SK-N-SH (cell line): ENCODE results near the gene TWNK. TPM values are rescaled to one million over a fixed set of nuclear protein-coding genes. Genes with fewer than 3 reads are reported as not detected.

Source experiments
- CTCF ChIA-PET: fragments of 300-600, 350-600 bp; formaldehyde crosslinking; extraction: SDS; loops from one replicate; lab custom pipeline; 2021; lab: Yijun Ruan, JAX
- POLR2A ChIA-PET: fragments of 350-600 bp; sonication (Branson Sonifier 250); formaldehyde crosslinking; extraction: SDS; loops from one replicate; lab custom pipeline; 2020; ENCODE audit warnings: antibody characterized with exemption, inconsistent platforms; lab: Yijun Ruan, JAX
- DNase-seq: peaks from one replicate; pipeline ENCODE4 v3.0.0; 2012
- H2AFZ ChIP-seq: fragments of 200-600 bp; sonication (generic); 2 replicates; pipeline ENCODE4 v1.8.1; 2016; ENCODE audit warnings: antibody characterized with exemption, mild to moderate bottlenecking, low read depth
- H3F3A ChIP-seq: fragments of 200-600 bp; sonication (generic); replicated peaks from 2 replicates; pipeline ENCODE3; 2016; ENCODE audit warnings: antibody characterized with exemption, mild to moderate bottlenecking; ENCODE audit not compliant: insufficient read depth
- H3K27ac ChIP-seq, 2 experiments: fragments of 200-500 bp in 1 of 2; fragments of 200-600 bp in 1 of 2; sonication (Bioruptor generic) in 1 of 2; sonication (generic), shearing (Covaris generic) in 1 of 2; 2 replicates each; pipeline versions ENCODE4 v1.5.1 to v1.6.1; 2014 to 2016; ENCODE audit warnings: low read depth in 2 of 2, inconsistent platforms in 1 of 2, low read length in 1 of 2, mild to moderate bottlenecking in 1 of 2, mixed read lengths in 1 of 2
- H3K27me3 ChIP-seq: fragments of 200-600 bp; sonication (generic), shearing (Covaris generic); 2 replicates; pipeline ENCODE4 v1.6.1; 2016; ENCODE audit warnings: mixed run types; ENCODE audit not compliant: insufficient read depth
- H3K36me3 ChIP-seq, 2 experiments: fragments of 200-500 bp in 1 of 2; fragments of 200-600 bp in 1 of 2; sonication (Bioruptor generic) in 1 of 2; sonication (generic) in 1 of 2; replicated peaks in 1 of 2; 2 replicates each; pipeline versions ENCODE3 to v1.5.1; 2014 to 2016; ENCODE audit warnings: low read length in 1 of 2, mild to moderate bottlenecking in 1 of 2; ENCODE audit not compliant: insufficient read depth in 2 of 2, control insufficient read depth in 1 of 2
- H3K4me1 ChIP-seq, 2 experiments: fragments of 200-500 bp in 1 of 2; fragments of 200-600 bp in 1 of 2; sonication (Bioruptor generic) in 1 of 2; sonication (generic), shearing (Covaris generic) in 1 of 2; 2 replicates each; pipeline versions ENCODE4 v1.5.1 to v1.6.1; 2014 to 2016; ENCODE audit warnings: low read depth in 1 of 2, low read length in 1 of 2, mixed run types in 1 of 2; ENCODE audit not compliant: insufficient read depth in 2 of 2, control insufficient read depth in 1 of 2
- H3K4me2 ChIP-seq: fragments of 200-600 bp; sonication (generic), shearing (Covaris generic); 2 replicates; pipeline ENCODE4 v1.6.1; 2017; ENCODE audit warnings: mixed run types
- H3K4me3 ChIP-seq, 2 experiments: fragments of 200-500 bp in 1 of 2; fragments of 200-600 bp in 1 of 2; sonication (Bioruptor generic) in 1 of 2; sonication (generic), shearing (Covaris generic) in 1 of 2; 2 replicates each; pipeline versions ENCODE4 v1.5.1 to v1.8.1; 2014 to 2016; ENCODE audit warnings: low read depth in 2 of 2, inconsistent platforms in 1 of 2, low read length in 1 of 2, mild to moderate bottlenecking in 1 of 2, mixed read lengths in 1 of 2, moderate library complexity in 1 of 2
- H3K79me2 ChIP-seq: fragments of 200-600 bp; sonication (generic); 2 replicates; pipeline ENCODE4 v1.8.1; 2017; ENCODE audit warnings: mild to moderate bottlenecking; ENCODE audit not compliant: insufficient read depth
- H3K9ac ChIP-seq: fragments of 200-600 bp; sonication (generic); 2 replicates; pipeline ENCODE4 v1.6.1; 2017; ENCODE audit warnings: mixed run types
- H3K9me2 ChIP-seq: fragments of 200-600 bp; sonication (generic); 2 replicates; pipeline ENCODE4 v1.6.1; 2017; ENCODE audit warnings: mixed run types
- H3K9me3 ChIP-seq: fragments of 200-600 bp; sonication (generic); 2 replicates; pipeline ENCODE4 v1.6.1; 2017; ENCODE audit warnings: mixed run types, mild to moderate bottlenecking, moderate library complexity
- H4K20me1 ChIP-seq: fragments of 200-600 bp; sonication (generic); 2 replicates; pipeline ENCODE4 v1.6.1; 2017; ENCODE audit warnings: mild to moderate bottlenecking, mixed run types; ENCODE audit not compliant: insufficient read depth
- CHD2 ChIP-seq: fragments of 150-350 bp; IDR thresholded peaks from 2 replicates; pipeline ENCODE4 v1.6.1; 2018; ENCODE audit warnings: low read length; ENCODE audit not compliant: partially characterized antibody
- CTCF ChIP-seq: fragments of 200-600 bp; sonication (generic); IDR thresholded peaks from 2 replicates; pipeline ENCODE4 v1.6.1; 2017; ENCODE audit warnings: antibody characterized with exemption, mild to moderate bottlenecking, moderate library complexity
- ELF1 ChIP-seq: IDR thresholded peaks from 2 replicates; pipeline ENCODE4 v1.4.0; 2012
- EP300 ChIP-seq, 2 experiments: IDR thresholded peaks; 2 replicates each; pipeline versions ENCODE4 v1.4.0 to v1.6.1; 2012; ENCODE audit warnings: borderline replicate concordance in 1 of 2, low read depth in 1 of 2, low read length in 1 of 2
- EZH2phosphoT487 ChIP-seq: fragments of 200-600 bp; sonication (generic); IDR thresholded peaks from 2 replicates; pipeline ENCODE4 v1.6.1; 2017; ENCODE audit warnings: low read depth, mixed run types, mild to moderate bottlenecking, antibody characterized with exemption, moderate library complexity, borderline replicate concordance
- FOSL2 ChIP-seq: IDR thresholded peaks from 2 replicates; pipeline ENCODE4 v1.4.0; 2012; ENCODE audit warnings: low read depth, mild to moderate bottlenecking, moderate library complexity, borderline replicate concordance
- FOXM1 ChIP-seq: IDR thresholded peaks from 2 replicates; pipeline ENCODE4 v1.4.0; 2012; ENCODE audit warnings: low read depth, mild to moderate bottlenecking
- IRF3 ChIP-seq: fragments of 150-350 bp; IDR thresholded peaks from 2 replicates; pipeline ENCODE4 v1.6.1; 2016; ENCODE audit warnings: mild to moderate bottlenecking, low read depth, low read length
- MAX ChIP-seq: IDR thresholded peaks from 2 replicates; pipeline ENCODE4 v1.4.0; 2012; ENCODE audit warnings: low read depth
- MEF2A ChIP-seq: IDR thresholded peaks from 2 replicates; pipeline ENCODE4 v1.4.0; 2012; ENCODE audit warnings: low read depth, borderline replicate concordance
- NFIC ChIP-seq: IDR thresholded peaks from 2 replicates; pipeline ENCODE4 v1.4.0; 2012; ENCODE audit warnings: borderline replicate concordance
- NRF1 ChIP-seq: IDR thresholded peaks from 2 replicates; pipeline ENCODE4 v1.6.1; 2012; ENCODE audit warnings: low read depth, mild to moderate bottlenecking, low read length
- RAD21 ChIP-seq: IDR thresholded peaks from 2 replicates; pipeline ENCODE4 v1.6.1; 2012; ENCODE audit warnings: mild to moderate bottlenecking, low read length
- RCOR1 ChIP-seq: fragments of 150-350 bp; IDR thresholded peaks from 2 replicates; pipeline ENCODE4 v1.6.1; 2017; ENCODE audit warnings: antibody characterized with exemption, low read length
- RFX5 ChIP-seq: IDR thresholded peaks from 2 replicates; pipeline ENCODE4 v1.6.1; 2012; ENCODE audit warnings: mild to moderate bottlenecking, improper control_type of control experiment, low read length
- RXRA ChIP-seq: IDR thresholded peaks from 2 replicates; pipeline ENCODE4 v1.4.0; 2012; ENCODE audit warnings: low read depth, mild to moderate bottlenecking, borderline replicate concordance
- SIN3A ChIP-seq: IDR thresholded peaks from 2 replicates; pipeline ENCODE4 v1.6.1; 2012; ENCODE audit warnings: low read depth, mild to moderate bottlenecking, low read length, moderate library complexity, borderline replicate concordance
- SMC3 ChIP-seq: IDR thresholded peaks from 2 replicates; pipeline ENCODE4 v1.6.1; 2012; ENCODE audit warnings: low read depth, low read length, improper control_type of control experiment
- USF1 ChIP-seq: IDR thresholded peaks from 2 replicates; pipeline ENCODE4 v1.4.0; 2012; ENCODE audit warnings: low read depth, borderline replicate concordance
- USF2 ChIP-seq: fragments of 150-350 bp; IDR thresholded peaks from 2 replicates; pipeline ENCODE4 v1.6.1; 2017; ENCODE audit warnings: antibody characterized with exemption, low read length, low read depth, borderline replicate concordance
- YY1 ChIP-seq: IDR thresholded peaks from 2 replicates; pipeline ENCODE4 v1.4.0; 2012; ENCODE audit warnings: low read depth, mild to moderate bottlenecking
- WGBS: methylation state at CpG from one replicate; pipeline ENCODE4 v1.1.6; 2017; ENCODE audit warnings: low lambda C conversion rate; 5-methylcytosine and 5-hydroxymethylcytosine counted together
- polyA plus RNA-seq, 3 experiments: library from polyadenylated mRNA; depleted of rRNA; stranded (reverse); fragments of >200 nt; gene quantifications; 2 replicates each; pipeline ENCODE4 v1.2.3, GENCODE V29; 2012

The TWNK gene
- polyA plus RNA-seq, 1 of the 3 experiments (the other 2 are of a cell fraction), result 16.4 TPM

GRCh38 chr10:101006593-101007098 lies 19.3 kb downstream of the TWNK start:
- H3K9me2 ChIP-seq, result no peaks in the 10 kb centered on the region
- H3K79me2 ChIP-seq, result peaks cover 30% of the 10 kb centered on the region
- no peaks in the 10 kb centered on the region for H3K9me3 ChIP-seq
- DNase-seq, result peak; percentile 51
- ChIA-PET CTCF (interaction anchor here (0.9 to 24.5 kb wide), 4 partner anchors 7 to 24 kb away, joined by 3 to 443 read pairs (median 74); partner anchors contain the start of gene LZTS2), POLR2A (interaction anchor here (0.6 to 1.0 kb wide), 3 partner anchors 15 to 486 kb away, joined by 3 read pairs; no protein-coding TSS in a partner anchor)
- 95% methylated on average over 23 of the region's 33 CpGs for WGBS
- no peaks in the 10 kb centered on the region for H3K27me3 ChIP-seq
- peaks cover 38 to 48% of the 10 kb centered on the region in 2 experiments for H3K36me3 ChIP-seq
- H4K20me1 ChIP-seq, result peaks cover 34% of the 10 kb centered on the region
- peaks cover 11% of the 10 kb centered on the region for H3F3A ChIP-seq
- no peak overlapping the region for H3K4me2 ChIP-seq
- TF ChIP-seq RCOR1 (no peak), CHD2 (peak; percentile 39), MEF2A (no peak), RAD21 (no peak), NRF1 (no peak)
- H3K4me1 ChIP-seq, result peaks cover 11 to 26% of the 10 kb centered on the region in 2 experiments; a peak in 3 of 4 replicates
- H2AFZ ChIP-seq, result no peak overlapping the region
- H3K4me3 ChIP-seq, result no peak overlapping the region
- peak overlapping the region in 1 of 2 experiments; percentile 61; a peak in 2 of 4 replicates for H3K27ac ChIP-seq
- no peak overlapping the region for H3K9ac ChIP-seq

GRCh38 chr10:101007099-101007711 lies 19.9 kb downstream of the TWNK start:
- Histone ChIP-seq H3K4me1 (peaks cover 6 to 26% of the 10 kb centered on the region in 2 experiments; a peak in 3 of 4 replicates), H4K20me1 (peaks cover 29% of the 10 kb centered on the region), H3K4me2 (no peak overlapping the region), H3K4me3 (no peak overlapping the region), H3K9me3 (no peaks in the 10 kb centered on the region), H3K79me2 (peaks cover 24% of the 10 kb centered on the region), H3F3A (peaks cover 16% of the 10 kb centered on the region), H2AFZ (no peak overlapping the region), H3K9me2 (no peaks in the 10 kb centered on the region), H3K27ac (peak overlapping the region in 1 of 2 experiments; percentile 61; a peak in 2 of 4 replicates), H3K27me3 (no peaks in the 10 kb centered on the region), H3K36me3 (peaks cover 37 to 48% of the 10 kb centered on the region in 2 experiments), H3K9ac (no peak overlapping the region)
- POLR2A ChIA-PET, result interaction anchor here (0.6 to 1.0 kb wide), 3 partner anchors 15 to 486 kb away, joined by 3 read pairs; no protein-coding TSS in a partner anchor
- no peak for DNase-seq
- CTCF ChIA-PET, result interaction anchor here (0.6 to 24.5 kb wide), 6 partner anchors 8 to 134 kb away, joined by 3 to 443 read pairs (median 10); partner anchors contain the start of gene LZTS2
- 90% methylated on average over 8 of the region's 11 CpGs for WGBS
- no peak for TF ChIP-seq CTCF
- no peak for TF ChIP-seq FOSL2
- TF ChIP-seq SIN3A, result no peak
- no peak for TF ChIP-seq SMC3
- TF ChIP-seq YY1, result no peak
- TF ChIP-seq IRF3, result no peak
- TF ChIP-seq RFX5, result no peak
- no peak for TF ChIP-seq RCOR1
- TF ChIP-seq MAX, result no peak
- TF ChIP-seq RXRA, result no peak
- no peak for TF ChIP-seq USF2
- TF ChIP-seq NRF1, result no peak
- no peak for TF ChIP-seq ELF1
- TF ChIP-seq NFIC, result no peak
- no peak for TF ChIP-seq FOXM1
- no peak for TF ChIP-seq EP300 (IDR thresholded peaks at IDR 0.05; ENCODE audit: borderline replicate concordance in 1 of 2, low read depth in 1 of 2, low read length in 1 of 2)
- no peak for TF ChIP-seq EZH2phosphoT487
- TF ChIP-seq USF1, result no peak
